Measurements from ENCODE around the gene MGAT5. TPM values are rescaled to one million over a fixed set of nuclear protein-coding genes. Genes with fewer than 3 reads are reported as not detected.

MGAT5 gene
- total RNA-seq, 6 experiments from 2014 or later, result 4.5 to 16.0 (median 10.0) TPM

- no peak for ATAC-seq
- TF ChIP-seq CTCF (IDR thresholded peaks at IDR 0.05) (no peak), POLR2A (IDR thresholded peaks at IDR 0.05) (no peak)
- Histone ChIP-seq H3K9me3 (no peaks in the 10 kb centered on the region), H3K4me3 (no peak overlapping the region), H3K27me3 (no peaks in the 10 kb centered on the region), H3K36me3 (no peaks in the 10 kb centered on the region), H3K27ac (no peak overlapping the region), H3K4me1 (peaks cover 0 to 7% (median 0%) of the 10 kb centered on the region in 4 donors)
- 98% methylated on average over 5 of the region's 5 CpGs for WGBS (ENCODE audit: insufficient coverage, low coverage, low lambda C conversion rate, missing lambda C conversion rate)
- DNase-seq, result no peak
- intact Hi-C loops (cut with DNase I), result no loop called here
These were observed 51.2 kb downstream of the MGAT5 start for GRCh38 chr2:134305109-134305491.

- 100% methylated on average over 2 of the region's 2 CpGs for WGBS (ENCODE audit: insufficient coverage, low coverage, low lambda C conversion rate, missing lambda C conversion rate)
These were observed 52.6 kb downstream of the MGAT5 start for GRCh38 chr2:134306521-134306920.

GRCh38 chr2:134307334-134307733, 53.5 kb downstream of the MGAT5 start:
- intact Hi-C loops (cut with DNase I), result no loop called here
- DNase-seq, result no peak
- Histone ChIP-seq H3K4me1 (no peaks in the 10 kb centered on the region), H3K36me3 (no peaks in the 10 kb centered on the region), H3K27me3 (no peaks in the 10 kb centered on the region), H3K4me3 (no peak overlapping the region), H3K9me3 (no peaks in the 10 kb centered on the region), H3K27ac (no peak overlapping the region)
- 69% methylated on average over 5 of the region's 5 CpGs for WGBS (ENCODE audit: insufficient coverage, low coverage, low lambda C conversion rate, missing lambda C conversion rate)
- TF ChIP-seq CTCF (IDR thresholded peaks at IDR 0.05), result no peak
- no peak for TF ChIP-seq POLR2A (IDR thresholded peaks at IDR 0.05)
- peak; percentile 16 to 67 (median 48) for ATAC-seq

More at GRCh38 chr2:134306521-134306920, 52.6 kb downstream of the MGAT5 start:
- no peak for TF ChIP-seq POLR2A (IDR thresholded peaks at IDR 0.05)
- no peak for TF ChIP-seq CTCF (IDR thresholded peaks at IDR 0.05)
- DNase-seq, result no peak
- no peaks in the 10 kb centered on the region for H3K9me3 ChIP-seq
- no peaks in the 10 kb centered on the region for H3K27me3 ChIP-seq
- no peak overlapping the region for H3K4me3 ChIP-seq
- no peaks in the 10 kb centered on the region for H3K36me3 ChIP-seq
- ATAC-seq, result no peak
- no peak overlapping the region for H3K27ac ChIP-seq
- H3K4me1 ChIP-seq, result no peaks in the 10 kb centered on the region
- intact Hi-C loops (cut with DNase I), result no loop called here

- TF ChIP-seq CTCF (IDR thresholded peaks at IDR 0.05) (no peak), POLR2A (IDR thresholded peaks at IDR 0.05) (no peak)
- WGBS (ENCODE audit: insufficient coverage, low coverage, low lambda C conversion rate, missing lambda C conversion rate), result 85% methylated on average over 3 of the region's 3 CpGs
- Histone ChIP-seq H3K9me3 (no peaks in the 10 kb centered on the region), H3K27ac (no peak overlapping the region), H3K36me3 (no peaks in the 10 kb centered on the region), H3K27me3 (no peaks in the 10 kb centered on the region), H3K4me1 (no peaks in the 10 kb centered on the region), H3K4me3 (no peak overlapping the region)
- intact Hi-C loops (cut with DNase I), result no loop called here
- ATAC-seq (no peak), DNase-seq (no peak)
These were observed 54.9 kb downstream of the MGAT5 start for GRCh38 chr2:134308474-134309385.
